ENCODE results near the gene STON1.
"Not testable (repeated sequence)": the region's sequence is repeated elsewhere in the genome, so short reads cannot be mapped to it uniquely, and the experiment has no call there.

The STON1 gene

GRCh38 chr2:48530033-48530811 is at the start of gene STON1:
Gene STON1, plus strand, starts transcription at chr2:48530154. Its CDS starts 50,480 bp downstream, at chr2:48580634.
- peak; percentile 35 for DNase-seq

GRCh38 chr2:48480526-48480925 is 49.4 kb upstream of the STON1 start:
- no peak for DNase-seq

GRCh38 chr2:48482313-48482712 is 47.6 kb upstream of the STON1 start:
- DNase-seq, result no peak

GRCh38 chr2:48482769-48483168 is 47.2 kb upstream of the STON1 start:
- no peak for DNase-seq

- no peak for DNase-seq
These were observed 46.4 kb upstream of the STON1 start for GRCh38 chr2:48483506-48483905.

GRCh38 chr2:48483916-48484315 is 46.0 kb upstream of the STON1 start:
- DNase-seq, result no peak

GRCh38 chr2:48488545-48488944 is 41.4 kb upstream of the STON1 start:
- no peak for DNase-seq

- no peak for DNase-seq
These were observed 33.1 kb upstream of the STON1 start for GRCh38 chr2:48496849-48497248.

- DNase-seq, result no peak
These were observed 25.2 kb upstream of the STON1 start for GRCh38 chr2:48504647-48505327.

GRCh38 chr2:48507111-48507510 is 22.8 kb upstream of the STON1 start:
- no peak for DNase-seq

- DNase-seq, result no peak
These were observed 21.4 kb upstream of the STON1 start for GRCh38 chr2:48508461-48509124.

GRCh38 chr2:48510329-48510728 is 19.6 kb upstream of the STON1 start:
- no peak for DNase-seq

- no peak for DNase-seq
These were observed 18.0 kb upstream of the STON1 start for GRCh38 chr2:48511849-48512470.

GRCh38 chr2:48512571-48512970 is 17.4 kb upstream of the STON1 start:
- DNase-seq, result no peak

GRCh38 chr2:48514348-48515003 is 15.5 kb upstream of the STON1 start:
- no peak for DNase-seq

- DNase-seq, result no peak
These were observed 14.4 kb upstream of the STON1 start for GRCh38 chr2:48515513-48515985.

GRCh38 chr2:48519593-48519992 is 10.4 kb upstream of the STON1 start:
- DNase-seq, result no peak

- not testable (repeated sequence) for DNase-seq
These were observed 5.2 kb upstream of the STON1 start for GRCh38 chr2:48524756-48525155.

- no peak for DNase-seq
These were observed 4.5 kb upstream of the STON1 start for GRCh38 chr2:48525269-48525943.

- no peak for DNase-seq
These were observed 2.6 kb upstream of the STON1 start for GRCh38 chr2:48527226-48527885.

- no peak for DNase-seq
These were observed 1.5 kb upstream of the STON1 start for GRCh38 chr2:48528431-48528830.

GRCh38 chr2:48529194-48529593 is 760 bp upstream of the STON1 start:
- no peak for DNase-seq

Data from activated T-cell treated with anti-CD3 and anti-CD28 coated beads, Interleukin-2, amount 50 U/mL, for 1 hour (primary cell).